ENCODE results near the gene DDIT4. TPM values are rescaled to one million over a fixed set of nuclear protein-coding genes. Genes with fewer than 3 reads are reported as not detected.

The DDIT4 gene
- total RNA-seq, 1 experiment from 2014 or later = 326 TPM

DNA sequence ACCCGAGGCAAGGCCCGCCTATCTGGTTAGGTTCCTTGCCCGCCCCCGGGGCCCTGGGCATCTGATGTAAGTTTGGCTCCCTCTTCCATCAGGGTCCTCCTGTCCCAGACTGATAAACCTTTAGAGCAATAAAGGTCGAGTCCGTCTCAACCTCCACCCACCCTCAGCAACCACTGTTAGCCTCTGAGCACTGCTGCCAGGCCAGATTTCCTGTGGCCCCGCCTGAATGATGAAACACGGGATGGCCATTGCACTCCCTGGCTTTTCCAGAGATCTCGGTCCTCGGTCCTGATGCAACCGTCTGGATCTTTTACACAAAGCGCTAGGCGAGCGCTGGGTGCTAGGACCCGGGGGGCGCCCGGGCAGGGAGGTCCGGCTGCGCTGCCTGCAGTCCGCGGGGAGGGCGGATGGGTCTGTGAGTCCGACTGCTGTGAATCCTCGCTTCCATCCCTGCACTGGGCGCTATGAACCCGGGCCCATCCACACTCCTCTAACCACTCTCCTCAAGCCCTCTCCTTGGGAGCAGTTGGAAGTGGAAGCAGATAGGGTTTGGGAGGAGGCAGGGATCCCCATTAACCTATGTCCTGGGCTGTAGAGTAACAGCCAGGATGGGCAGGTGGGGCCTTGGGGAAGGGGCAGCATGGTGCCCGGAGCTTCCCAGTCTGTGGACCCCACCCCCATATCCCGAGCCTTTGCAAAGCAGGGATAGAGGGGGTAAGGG, 875 bp upstream of the DDIT4 start:
- CTCF ChIA-PET = interaction anchor here (0.6 to 4.9 kb wide), 17 partner anchors 10 to 147 kb away, joined by 3 to 34 read pairs (median 4); partner anchors contain the start of genes ANAPC16 and ASCC1
- Mint-ChIP-seq H3K36me3 (ENCODE audit: insufficient read depth, unreplicated experiment) (peaks cover 71% of the 10 kb centered on the region), H3K27me3 (ENCODE audit: unreplicated experiment) (no peaks in the 10 kb centered on the region), H3K4me3 (ENCODE audit: low read depth, unreplicated experiment) (peak overlapping the region; percentile 95), H3K27ac (ENCODE audit: unreplicated experiment) (peak overlapping the region; percentile 99), H3K4me1 (ENCODE audit: low read depth, unreplicated experiment) (peaks cover 56% of the 10 kb centered on the region), H3K9me3 (ENCODE audit: low read depth, unreplicated experiment) (no peaks in the 10 kb centered on the region)
- DNase-seq = peak; percentile 92
- no peak for TF ChIP-seq CTCF (IDR thresholded peaks at IDR 0.05; ENCODE audit: unreplicated experiment)
- BruUV-seq (replicated peaks) = no TSS peak
- intact Hi-C loops (cut with micrococcal nuclease; ENCODE audit: unreplicated experiment) = loop anchor here (1.0 to 2.0 kb wide), 2 partner anchors 10 to 28 kb away; no protein-coding TSS in a partner anchor

DNA sequence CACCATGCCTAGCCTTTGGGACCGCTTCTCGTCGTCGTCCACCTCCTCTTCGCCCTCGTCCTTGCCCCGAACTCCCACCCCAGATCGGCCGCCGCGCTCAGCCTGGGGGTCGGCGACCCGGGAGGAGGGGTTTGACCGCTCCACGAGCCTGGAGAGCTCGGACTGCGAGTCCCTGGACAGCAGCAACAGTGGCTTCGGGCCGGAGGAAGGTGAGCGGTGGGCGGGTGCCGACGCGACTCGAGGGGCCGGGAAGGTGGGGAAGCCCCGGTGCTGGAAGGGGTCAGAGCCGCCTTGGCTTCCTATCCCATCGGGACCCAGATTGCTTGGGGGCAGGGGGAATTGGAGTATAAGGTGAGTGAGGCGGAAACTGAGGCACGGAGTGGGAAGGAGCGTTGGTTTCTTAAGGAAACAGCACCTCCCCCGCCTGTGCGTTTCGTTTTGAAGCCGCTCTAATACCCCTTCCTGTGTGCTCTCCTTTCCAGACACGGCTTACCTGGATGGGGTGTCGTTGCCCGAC, 547 bp downstream of the DDIT4 start:
- CTCF ChIA-PET = interaction anchor here (1.0 to 4.9 kb wide), 16 partner anchors 13 to 100 kb away, joined by 3 to 34 read pairs (median 7); no protein-coding TSS in a partner anchor
- Mint-ChIP-seq H3K4me1 (ENCODE audit: low read depth, unreplicated experiment) (peaks cover 67% of the 10 kb centered on the region), H3K9me3 (ENCODE audit: low read depth, unreplicated experiment) (no peaks in the 10 kb centered on the region), H3K36me3 (ENCODE audit: insufficient read depth, unreplicated experiment) (peaks cover 78% of the 10 kb centered on the region), H3K27me3 (ENCODE audit: unreplicated experiment) (no peaks in the 10 kb centered on the region), H3K4me3 (ENCODE audit: low read depth, unreplicated experiment) (peak overlapping the region; percentile 95), H3K27ac (ENCODE audit: unreplicated experiment) (peak overlapping the region; percentile 99)
- DNase-seq = no peak
- intact Hi-C loops (cut with micrococcal nuclease; ENCODE audit: unreplicated experiment) = no loop called here
- TSS peak; percentile 81 for BruUV-seq (replicated peaks)
- no peak for TF ChIP-seq CTCF (IDR thresholded peaks at IDR 0.05; ENCODE audit: unreplicated experiment)

DNA sequence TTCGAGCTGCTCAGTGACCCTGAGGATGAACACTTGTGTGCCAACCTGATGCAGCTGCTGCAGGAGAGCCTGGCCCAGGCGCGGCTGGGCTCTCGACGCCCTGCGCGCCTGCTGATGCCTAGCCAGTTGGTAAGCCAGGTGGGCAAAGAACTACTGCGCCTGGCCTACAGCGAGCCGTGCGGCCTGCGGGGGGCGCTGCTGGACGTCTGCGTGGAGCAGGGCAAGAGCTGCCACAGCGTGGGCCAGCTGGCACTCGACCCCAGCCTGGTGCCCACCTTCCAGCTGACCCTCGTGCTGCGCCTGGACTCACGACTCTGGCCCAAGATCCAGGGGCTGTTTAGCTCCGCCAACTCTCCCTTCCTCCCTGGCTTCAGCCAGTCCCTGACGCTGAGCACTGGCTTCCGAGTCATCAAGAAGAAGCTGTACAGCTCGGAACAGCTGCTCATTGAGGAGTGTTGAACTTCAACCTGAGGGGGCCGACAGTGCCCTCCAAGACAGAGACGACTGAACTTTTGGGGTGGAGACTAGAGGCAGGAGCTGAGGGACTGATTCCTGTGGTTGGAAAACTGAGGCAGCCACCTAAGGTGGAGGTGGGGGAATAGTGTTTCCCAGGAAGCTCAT, 1.1 kb downstream of the DDIT4 start:
- no TSS peak for BruUV-seq (replicated peaks)
- CTCF ChIA-PET = interaction anchor here (0.9 to 4.9 kb wide), 14 partner anchors 12 to 101 kb away, joined by 3 to 34 read pairs (median 7); no protein-coding TSS in a partner anchor
- peak overlapping the region; percentile 95 for H3K4me3 Mint-ChIP-seq (ENCODE audit: low read depth, unreplicated experiment)
- H3K9me3 Mint-ChIP-seq (ENCODE audit: low read depth, unreplicated experiment) = no peaks in the 10 kb centered on the region
- H3K4me1 Mint-ChIP-seq (ENCODE audit: low read depth, unreplicated experiment) = peaks cover 67% of the 10 kb centered on the region
- H3K36me3 Mint-ChIP-seq (ENCODE audit: insufficient read depth, unreplicated experiment) = peaks cover 78% of the 10 kb centered on the region
- no peaks in the 10 kb centered on the region for H3K27me3 Mint-ChIP-seq (ENCODE audit: unreplicated experiment)
- intact Hi-C loops (cut with micrococcal nuclease; ENCODE audit: unreplicated experiment) = no loop called here
- peak; percentile 90 for DNase-seq
- peak; percentile 73 for TF ChIP-seq CTCF (IDR thresholded peaks at IDR 0.05; ENCODE audit: unreplicated experiment)
- peak overlapping the region; percentile 99 for H3K27ac Mint-ChIP-seq (ENCODE audit: unreplicated experiment)

GRCh38 chr10:72275351-72276012, 1.8 kb downstream of the DDIT4 start:
- Mint-ChIP-seq H3K4me1 (ENCODE audit: low read depth, unreplicated experiment) (peaks cover 62% of the 10 kb centered on the region), H3K36me3 (ENCODE audit: insufficient read depth, unreplicated experiment) (peaks cover 74% of the 10 kb centered on the region), H3K9me3 (ENCODE audit: low read depth, unreplicated experiment) (no peaks in the 10 kb centered on the region), H3K27ac (ENCODE audit: unreplicated experiment) (peak overlapping the region; percentile 99), H3K4me3 (ENCODE audit: low read depth, unreplicated experiment) (peak overlapping the region; percentile 95), H3K27me3 (ENCODE audit: unreplicated experiment) (no peaks in the 10 kb centered on the region)
- no peak for TF ChIP-seq CTCF (IDR thresholded peaks at IDR 0.05; ENCODE audit: unreplicated experiment)
- DNase-seq = peak; percentile 45
- no TSS peak for BruUV-seq (replicated peaks)
- CTCF ChIA-PET = interaction anchor here (0.9 to 4.9 kb wide), 14 partner anchors 12 to 101 kb away, joined by 3 to 34 read pairs (median 7); no protein-coding TSS in a partner anchor
- intact Hi-C loops (cut with micrococcal nuclease; ENCODE audit: unreplicated experiment) = loop anchor here (1.0 to 2.0 kb wide), 2 partner anchors 15 to 53 kb away; no protein-coding TSS in a partner anchor
